OCI-LY3 (cell line): ENCODE data around the gene IFT52.

Experiments
- CTCF ChIP-seq: fragments of 200-600, 300-600 bp; sonication (generic); IDR thresholded peaks from 2 replicates; pipeline ENCODE4 v1.5.1; 2014; ENCODE audit warnings: antibody characterized with exemption, low read length, low read depth
- EZH2phosphoT487 ChIP-seq: fragments of 200-600 bp; shearing (Covaris generic); IDR thresholded peaks from 2 replicates; pipeline ENCODE4 v1.6.1; 2018; ENCODE audit warnings: antibody characterized with exemption, mixed run types, low read depth

- TF ChIP-seq CTCF (no peak), EZH2phosphoT487 (no peak)
These were observed 15.0 kb downstream of the IFT52 start for GRCh38 chr20:43605715-43606114.
